Measurements from ENCODE around the gene MBD2.

MBD2 gene, protein sequence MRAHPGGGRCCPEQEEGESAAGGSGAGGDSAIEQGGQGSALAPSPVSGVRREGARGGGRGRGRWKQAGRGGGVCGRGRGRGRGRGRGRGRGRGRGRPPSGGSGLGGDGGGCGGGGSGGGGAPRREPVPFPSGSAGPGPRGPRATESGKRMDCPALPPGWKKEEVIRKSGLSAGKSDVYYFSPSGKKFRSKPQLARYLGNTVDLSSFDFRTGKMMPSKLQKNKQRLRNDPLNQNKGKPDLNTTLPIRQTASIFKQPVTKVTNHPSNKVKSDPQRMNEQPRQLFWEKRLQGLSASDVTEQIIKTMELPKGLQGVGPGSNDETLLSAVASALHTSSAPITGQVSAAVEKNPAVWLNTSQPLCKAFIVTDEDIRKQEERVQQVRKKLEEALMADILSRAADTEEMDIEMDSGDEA

GRCh38 chr18:54224379-54225014, at the start of gene MBD2:
MBD2 (minus strand) TSS chr18:54224669; CDS start chr18:54224559, 110 bp downstream.
- DNase-seq, result peak; percentile 97

DNA sequence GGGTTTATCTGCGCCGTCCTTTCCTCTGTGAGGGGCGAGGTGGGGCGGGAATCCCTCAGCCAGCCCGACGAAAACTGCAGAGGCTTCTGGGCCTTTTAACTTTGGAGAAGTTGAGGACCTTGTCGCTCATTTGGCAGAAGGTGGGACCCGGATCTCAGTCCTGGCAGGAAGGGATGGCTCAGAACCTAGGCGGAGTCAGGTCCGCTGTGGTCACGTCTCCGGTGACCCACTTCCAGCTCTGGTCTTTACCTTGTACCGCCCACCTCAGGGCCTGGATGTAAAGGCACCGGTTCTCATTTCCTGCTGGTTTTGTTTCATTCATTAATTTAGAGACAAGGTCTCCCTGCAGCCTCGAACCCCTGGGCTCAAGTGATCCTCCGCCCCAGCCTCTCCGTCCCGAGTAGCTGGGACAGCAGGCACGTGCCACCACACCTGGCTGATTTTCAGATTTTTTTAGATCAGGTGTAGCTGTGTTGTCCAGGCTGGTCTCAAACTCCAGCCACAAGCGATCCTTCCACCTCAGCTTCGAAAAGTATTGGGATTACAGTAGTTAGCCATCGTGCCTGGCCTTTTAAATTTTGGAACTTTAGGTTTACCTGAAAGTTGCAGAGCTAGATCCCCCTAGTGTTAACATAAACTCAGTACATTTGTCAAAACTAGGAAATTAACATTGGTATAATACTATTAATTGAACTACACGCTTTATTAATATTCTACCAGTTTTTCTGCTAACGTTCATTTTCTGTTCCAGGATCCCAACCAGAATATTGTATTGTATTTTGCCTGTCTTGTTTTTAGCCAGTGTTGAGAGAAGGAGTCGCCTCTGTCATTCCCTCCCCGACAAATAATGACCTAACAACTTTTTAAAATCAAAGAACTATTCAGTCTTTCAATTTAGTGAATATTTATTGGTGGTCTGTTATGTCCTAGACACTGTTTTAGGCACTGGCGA, 45.7 kb upstream of the MBD2 start:
- peak; percentile 17 for DNase-seq

DNA sequence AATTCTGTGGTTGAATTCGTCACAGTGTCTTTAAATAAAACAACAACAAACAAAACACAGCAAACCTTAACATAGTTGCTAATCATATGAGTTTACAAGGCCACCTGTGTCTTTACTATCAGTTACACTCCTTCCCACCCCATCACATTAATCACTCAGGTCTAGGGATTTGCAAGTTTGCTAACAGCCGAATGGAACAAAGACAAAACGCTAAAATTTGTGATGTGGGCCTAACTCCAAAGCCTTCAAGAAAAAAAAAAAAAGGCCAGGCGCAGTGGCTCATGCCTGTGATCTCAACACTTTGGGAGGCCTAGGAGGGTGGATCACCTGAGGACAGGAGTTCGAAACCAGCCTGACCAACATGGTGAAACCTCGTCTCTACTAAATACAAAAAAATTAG, 44.3 kb upstream of the MBD2 start:
- no peak for DNase-seq

DNA sequence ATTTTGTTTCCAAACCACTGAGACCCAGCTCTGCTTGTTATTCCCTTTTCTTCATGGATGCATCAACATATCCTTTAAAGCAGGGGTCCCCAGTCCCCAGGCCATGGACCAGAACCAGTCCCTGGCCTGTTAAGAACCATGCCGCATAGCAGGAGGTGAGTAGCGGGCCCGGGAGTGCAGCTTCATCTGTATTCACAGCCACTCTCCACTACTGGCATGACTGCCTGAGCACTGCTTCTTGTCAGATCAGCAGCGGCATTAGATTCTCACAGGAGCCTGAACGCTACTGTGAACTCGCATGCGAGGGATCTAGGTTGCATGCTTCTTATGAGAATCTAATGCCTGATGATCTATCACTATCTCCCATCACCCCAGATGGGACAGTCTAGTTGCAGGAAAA, 43.2 kb upstream of the MBD2 start:
- DNase-seq, result no peak

DNA sequence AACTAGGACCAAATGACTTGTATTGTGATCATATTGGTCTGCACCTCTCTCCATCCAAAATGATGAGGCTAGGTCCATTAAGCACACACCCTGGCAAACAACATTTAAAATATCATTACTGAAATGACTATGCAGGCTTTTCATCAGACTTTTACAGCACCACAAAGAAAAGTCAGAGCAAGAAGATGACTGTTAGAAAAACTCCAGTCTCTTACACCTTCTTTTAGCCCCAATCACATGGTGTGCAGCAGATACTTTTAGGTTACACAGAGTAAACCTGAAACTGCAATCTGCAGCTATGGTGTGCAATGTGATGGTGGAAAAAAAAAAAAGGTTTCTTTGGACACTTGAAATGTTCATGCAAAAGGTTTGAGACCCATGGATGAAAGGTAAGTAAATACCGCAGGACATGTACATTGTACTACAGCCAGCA, 39.5 kb upstream of the MBD2 start:
- peak; percentile 12 for DNase-seq

- peak; percentile 96 for DNase-seq
Measured at GRCh38 chr18:54261894-54262293, 37.4 kb upstream of the MBD2 start.

DNA sequence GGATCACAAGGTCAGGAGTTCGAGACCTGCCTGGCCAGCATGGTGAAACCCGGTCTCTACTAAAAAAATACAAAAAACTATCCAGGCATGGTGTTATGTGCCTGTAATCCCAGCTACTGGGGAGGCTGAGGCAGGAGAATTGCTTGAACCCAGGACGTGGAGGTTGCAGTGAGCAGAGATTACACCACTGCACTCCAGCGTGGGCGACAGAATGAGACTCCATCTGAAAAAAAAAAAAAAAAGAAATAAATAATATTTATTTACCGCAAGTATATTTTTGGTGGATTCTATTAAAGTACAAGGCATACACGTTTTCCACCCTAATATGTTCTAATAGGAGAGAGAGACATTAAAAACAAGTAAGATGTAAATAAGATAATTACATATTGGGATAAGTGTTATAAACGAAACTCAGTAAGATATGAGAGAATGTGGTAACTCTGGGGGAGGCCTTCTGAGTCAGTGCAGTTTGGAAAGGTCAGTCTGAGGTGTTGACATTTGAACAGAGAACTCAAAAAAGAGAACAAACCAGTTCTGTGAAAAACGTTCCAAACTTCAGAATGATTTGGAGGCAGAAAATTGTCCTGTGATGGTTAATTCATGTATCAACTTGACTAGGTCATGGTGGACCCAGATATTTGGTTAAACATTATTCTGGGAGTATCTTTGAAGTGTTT, 36.1 kb upstream of the MBD2 start:
- DNase-seq, result peak; percentile 96

DNA sequence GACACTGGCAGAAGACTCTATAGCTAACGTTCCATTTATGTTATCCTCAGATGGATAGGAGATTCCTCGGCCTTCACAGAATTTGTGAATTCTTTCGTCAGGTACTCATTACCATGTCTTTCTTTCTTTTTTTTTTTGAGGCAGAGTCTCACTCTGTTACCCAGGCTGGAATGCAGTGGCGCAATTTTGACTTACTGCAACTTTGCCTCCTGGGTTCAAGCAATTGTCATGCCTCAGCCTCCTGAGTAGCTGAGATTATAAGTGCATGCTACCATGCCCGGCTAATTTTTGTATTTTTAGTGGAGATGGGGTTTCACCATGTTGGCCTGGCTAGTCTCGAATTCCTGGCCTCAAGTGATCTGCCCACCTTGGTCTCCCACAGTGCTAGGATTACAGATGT, 33.3 kb upstream of the MBD2 start:
- peak; percentile 4 for DNase-seq

- peak; percentile 83 for DNase-seq
Measured at GRCh38 chr18:54257015-54257414, 32.5 kb upstream of the MBD2 start.

DNA sequence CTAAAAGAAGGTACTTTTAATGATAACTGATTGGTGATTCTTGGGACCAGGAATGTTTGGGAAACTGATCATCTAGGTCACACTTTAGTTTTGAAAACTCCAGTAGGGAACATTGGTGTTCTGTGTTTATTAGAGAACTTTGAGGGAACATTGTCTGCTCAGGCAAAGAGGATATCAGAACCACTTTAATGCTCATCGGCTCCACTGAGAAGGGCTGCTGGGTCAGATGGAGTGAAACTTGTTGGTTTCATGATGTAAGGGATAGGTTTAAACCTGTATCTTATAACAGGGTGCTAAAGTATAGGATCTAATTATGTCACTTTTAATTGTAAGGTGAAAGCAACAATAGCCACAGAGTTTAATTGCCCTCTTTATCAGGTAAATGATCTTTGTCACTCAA, 30.7 kb upstream of the MBD2 start:
- DNase-seq, result no peak

DNA sequence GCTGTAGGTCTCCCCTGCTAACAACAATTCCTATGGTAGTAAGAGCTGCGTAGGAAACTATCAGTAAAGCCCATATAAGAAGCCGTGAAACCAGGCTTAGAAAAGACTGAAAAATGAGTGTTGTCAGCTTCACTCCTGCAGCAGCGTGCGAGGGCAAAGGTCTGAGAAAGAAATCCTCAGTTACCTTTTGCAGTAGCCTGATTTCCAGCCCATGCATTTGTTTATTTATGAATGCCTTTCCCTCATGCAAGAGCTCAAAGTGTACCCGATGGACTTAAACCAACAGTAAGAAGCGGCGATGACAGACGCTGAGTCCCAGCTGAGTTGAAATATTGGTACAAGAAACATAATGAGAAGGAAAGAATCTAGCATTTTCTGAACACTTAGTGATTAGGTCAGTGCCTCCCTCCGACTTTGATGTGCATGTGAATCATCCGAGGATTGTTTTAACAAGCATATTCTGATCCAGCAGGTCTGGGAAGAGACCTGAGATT, 29.8 kb upstream of the MBD2 start:
- no peak for DNase-seq

DNA sequence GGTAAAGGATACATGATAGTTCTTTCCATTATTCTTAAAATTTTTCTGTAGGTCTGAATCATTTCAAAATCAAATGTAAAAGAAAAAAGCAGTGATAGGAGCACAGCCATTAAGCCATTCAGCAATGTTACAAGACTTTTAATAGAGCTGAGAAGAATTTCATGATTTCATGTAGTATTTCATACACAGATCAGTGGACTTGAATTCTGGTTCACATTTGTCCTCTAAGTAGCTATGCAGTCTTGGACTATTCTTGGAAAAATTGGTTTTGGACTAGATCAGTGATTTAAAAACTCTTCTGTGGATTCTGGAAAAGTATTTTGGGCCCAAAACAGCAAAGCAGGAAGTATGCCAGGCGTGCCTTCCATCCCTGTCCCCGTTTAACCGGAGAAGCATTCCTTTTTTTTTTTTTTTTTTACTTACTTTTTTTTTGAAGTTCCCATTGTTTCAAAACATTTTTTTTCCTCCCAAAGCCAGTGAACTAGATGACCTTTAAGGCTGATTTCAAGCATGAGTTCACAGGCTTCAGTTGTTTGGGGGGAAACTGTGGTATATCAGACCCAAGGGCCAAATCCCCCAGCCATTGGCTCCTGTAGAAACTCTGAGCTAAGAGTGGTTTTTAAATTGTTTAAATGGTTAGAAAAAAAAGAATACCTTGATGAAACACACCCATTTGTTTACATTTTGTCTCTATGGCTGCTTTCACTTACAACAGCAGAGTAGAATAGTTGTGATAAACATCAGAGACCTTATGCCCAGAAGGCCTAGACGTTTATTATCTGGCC, 27.3 kb upstream of the MBD2 start:
- DNase-seq, result peak; percentile 29

- DNase-seq, result peak; percentile 69
Measured at GRCh38 chr18:54250846-54251261, 26.4 kb upstream of the MBD2 start.

GRCh38 chr18:54247511-54248175, 23.2 kb upstream of the MBD2 start:
- no peak for DNase-seq

GRCh38 chr18:54242327-54242726, 17.9 kb upstream of the MBD2 start:
- no peak for DNase-seq

DNA sequence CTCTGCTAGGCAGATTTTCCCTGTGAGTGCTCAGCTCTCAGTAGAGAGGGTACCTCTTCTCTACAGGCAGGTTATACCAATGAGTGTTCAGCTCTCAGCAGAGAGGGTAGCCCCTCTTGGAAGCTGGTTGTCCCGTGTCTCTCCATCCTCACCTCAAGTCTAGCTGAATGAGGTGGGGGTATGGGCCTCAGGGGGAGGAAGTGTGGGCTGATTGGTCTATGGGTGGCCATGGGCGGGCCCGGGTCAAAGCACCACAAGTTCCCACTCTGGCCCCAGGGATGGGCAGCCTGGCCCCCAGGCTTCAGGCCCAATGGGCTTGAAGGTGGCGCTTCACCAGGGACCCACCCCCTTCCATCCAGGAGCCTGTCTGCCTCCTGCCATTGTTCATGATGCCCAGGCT, 17.0 kb upstream of the MBD2 start:
- no peak for DNase-seq

- DNase-seq, result peak; percentile 92
Measured at GRCh38 chr18:54240629-54241107, 16.2 kb upstream of the MBD2 start.

DNA sequence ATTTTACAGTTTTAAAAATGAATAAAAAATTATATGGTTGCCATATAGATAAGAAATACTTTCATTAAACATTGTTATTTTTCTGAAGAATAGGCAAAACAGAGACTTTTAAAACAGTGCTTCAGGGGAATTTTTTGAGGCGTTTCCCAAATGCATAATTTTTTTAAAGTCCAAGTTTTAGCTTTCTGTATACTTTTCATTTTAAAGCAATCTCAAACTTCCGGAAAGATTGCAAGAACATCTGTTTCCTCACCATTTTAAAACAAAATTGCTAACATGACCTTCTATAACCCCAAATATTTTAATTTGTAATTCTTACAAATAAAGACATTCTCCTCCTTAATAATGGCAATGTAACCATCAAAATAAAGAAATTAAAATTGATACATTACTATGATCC, 15.1 kb upstream of the MBD2 start:
- DNase-seq, result peak; percentile 75

GRCh38 chr18:54239091-54239490, 14.6 kb upstream of the MBD2 start:
- no peak for DNase-seq

DNA sequence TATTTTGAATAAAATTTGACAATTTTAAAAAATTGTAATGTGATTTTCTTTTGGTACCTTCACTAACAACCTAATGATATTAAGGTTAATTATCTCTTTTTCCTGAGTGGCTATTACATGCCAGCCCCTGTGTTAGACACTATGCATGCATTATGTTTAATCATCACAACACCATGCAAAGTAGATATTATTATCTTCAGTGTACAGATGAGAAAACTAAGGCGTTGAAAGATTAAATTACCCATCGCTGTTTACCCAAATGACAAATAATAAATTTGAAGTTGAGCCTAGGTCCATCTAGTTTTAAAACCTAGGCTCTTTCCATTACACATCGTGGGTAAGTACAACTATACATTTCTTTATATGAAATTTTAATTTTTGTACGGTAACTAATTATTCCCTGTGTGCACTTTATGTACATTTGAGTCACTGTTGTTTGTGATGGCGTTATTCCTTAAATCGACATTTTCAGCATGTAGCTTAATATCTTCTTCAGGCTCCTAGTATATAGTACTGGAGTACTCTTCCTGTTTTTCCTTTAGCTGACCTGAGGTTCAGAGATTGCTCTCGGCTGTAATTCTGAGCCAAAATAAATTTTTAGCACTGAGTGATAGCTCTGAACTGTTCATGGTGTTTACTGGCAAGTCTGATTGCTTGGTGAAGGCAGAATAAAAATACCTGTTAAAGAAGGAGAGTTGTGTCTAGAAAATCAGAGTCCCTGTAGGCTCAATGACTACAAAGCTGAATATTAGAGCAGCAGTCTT, 13.9 kb upstream of the MBD2 start:
- no peak for DNase-seq
